SK-N-SH (cell line): ENCODE results near the gene DCAF8.

Experiments used
- ELF1 ChIP-seq: IDR thresholded peaks from 2 replicates; pipeline ENCODE4 v1.4.0; 2012
- EP300 ChIP-seq, 2 experiments: IDR thresholded peaks; 2 replicates each; pipeline versions ENCODE4 v1.4.0 to v1.6.1; 2012; ENCODE audit warnings: borderline replicate concordance in 1 of 2, low read depth in 1 of 2, low read length in 1 of 2
- EZH2phosphoT487 ChIP-seq: fragments of 200-600 bp; sonication (generic); IDR thresholded peaks from 2 replicates; pipeline ENCODE4 v1.6.1; 2017; ENCODE audit warnings: low read depth, mixed run types, mild to moderate bottlenecking, antibody characterized with exemption, moderate library complexity, borderline replicate concordance
- FOXM1 ChIP-seq: IDR thresholded peaks from 2 replicates; pipeline ENCODE4 v1.4.0; 2012; ENCODE audit warnings: low read depth, mild to moderate bottlenecking
- POLR2AphosphoS5 ChIP-seq: IDR thresholded peaks from 2 replicates; pipeline ENCODE4 v1.6.1; 2012; ENCODE audit warnings: low read depth, low read length
- RAD21 ChIP-seq: IDR thresholded peaks from 2 replicates; pipeline ENCODE4 v1.6.1; 2012; ENCODE audit warnings: mild to moderate bottlenecking, low read length
- RCOR1 ChIP-seq: fragments of 150-350 bp; IDR thresholded peaks from 2 replicates; pipeline ENCODE4 v1.6.1; 2017; ENCODE audit warnings: antibody characterized with exemption, low read length
- TAF1 ChIP-seq: IDR thresholded peaks from 2 replicates; pipeline ENCODE4 v1.6.1; 2012; ENCODE audit warnings: low read depth, mild to moderate bottlenecking, low read length, moderate library complexity, borderline replicate concordance
- TF ChIP-seq, protein P1 (sequence below): fragments of 200-600 bp; sonication (generic); IDR thresholded peaks from 2 replicates; pipeline ENCODE4 v1.6.1; 2017; ENCODE audit warnings: antibody characterized with exemption, mild to moderate bottlenecking, moderate library complexity
- TF ChIP-seq, protein P2 (sequence below): IDR thresholded peaks from 2 replicates; pipeline ENCODE4 v1.4.0; 2012; ENCODE audit warnings: low read depth
- TF ChIP-seq, protein P3 (sequence below): IDR thresholded peaks from 2 replicates; pipeline ENCODE4 v1.6.1; 2012; ENCODE audit warnings: mild to moderate bottlenecking, low read depth, low read length, moderate library complexity
- TF ChIP-seq, protein P4 (sequence below): fragments of 150-350 bp; IDR thresholded peaks from 2 replicates; pipeline ENCODE4 v1.6.1; 2016; ENCODE audit warnings: mild to moderate bottlenecking, low read depth, low read length

DNA sequence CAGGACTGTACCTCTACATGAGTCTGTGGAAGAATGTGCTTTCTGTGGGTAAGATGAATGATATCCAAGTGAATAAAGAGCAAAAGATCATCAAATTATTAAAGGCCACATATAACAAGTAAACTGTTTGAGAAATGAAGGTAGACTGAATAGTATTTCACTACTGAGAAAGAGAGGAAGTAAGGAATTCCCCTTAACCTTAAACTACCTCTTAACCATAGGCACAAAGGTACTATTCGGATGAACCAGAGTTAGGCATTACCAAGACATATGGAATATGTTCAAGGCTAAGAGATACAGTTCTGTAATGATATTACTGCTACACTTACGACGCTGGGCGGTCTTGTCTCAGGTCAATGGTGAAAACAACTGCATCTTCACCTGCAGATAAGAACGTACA, 25.5 kb downstream of the DCAF8 start:
- TF ChIP-seq, protein P1, sequence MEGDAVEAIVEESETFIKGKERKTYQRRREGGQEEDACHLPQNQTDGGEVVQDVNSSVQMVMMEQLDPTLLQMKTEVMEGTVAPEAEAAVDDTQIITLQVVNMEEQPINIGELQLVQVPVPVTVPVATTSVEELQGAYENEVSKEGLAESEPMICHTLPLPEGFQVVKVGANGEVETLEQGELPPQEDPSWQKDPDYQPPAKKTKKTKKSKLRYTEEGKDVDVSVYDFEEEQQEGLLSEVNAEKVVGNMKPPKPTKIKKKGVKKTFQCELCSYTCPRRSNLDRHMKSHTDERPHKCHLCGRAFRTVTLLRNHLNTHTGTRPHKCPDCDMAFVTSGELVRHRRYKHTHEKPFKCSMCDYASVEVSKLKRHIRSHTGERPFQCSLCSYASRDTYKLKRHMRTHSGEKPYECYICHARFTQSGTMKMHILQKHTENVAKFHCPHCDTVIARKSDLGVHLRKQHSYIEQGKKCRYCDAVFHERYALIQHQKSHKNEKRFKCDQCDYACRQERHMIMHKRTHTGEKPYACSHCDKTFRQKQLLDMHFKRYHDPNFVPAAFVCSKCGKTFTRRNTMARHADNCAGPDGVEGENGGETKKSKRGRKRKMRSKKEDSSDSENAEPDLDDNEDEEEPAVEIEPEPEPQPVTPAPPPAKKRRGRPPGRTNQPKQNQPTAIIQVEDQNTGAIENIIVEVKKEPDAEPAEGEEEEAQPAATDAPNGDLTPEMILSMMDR = no peak
- TF ChIP-seq, protein P2, sequence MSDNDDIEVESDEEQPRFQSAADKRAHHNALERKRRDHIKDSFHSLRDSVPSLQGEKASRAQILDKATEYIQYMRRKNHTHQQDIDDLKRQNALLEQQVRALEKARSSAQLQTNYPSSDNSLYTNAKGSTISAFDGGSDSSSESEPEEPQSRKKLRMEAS = no peak
- TF ChIP-seq POLR2AphosphoS5 = no peak
- TF ChIP-seq EZH2phosphoT487 = no peak
- TF ChIP-seq FOXM1 = no peak
- TF ChIP-seq, protein P3, sequence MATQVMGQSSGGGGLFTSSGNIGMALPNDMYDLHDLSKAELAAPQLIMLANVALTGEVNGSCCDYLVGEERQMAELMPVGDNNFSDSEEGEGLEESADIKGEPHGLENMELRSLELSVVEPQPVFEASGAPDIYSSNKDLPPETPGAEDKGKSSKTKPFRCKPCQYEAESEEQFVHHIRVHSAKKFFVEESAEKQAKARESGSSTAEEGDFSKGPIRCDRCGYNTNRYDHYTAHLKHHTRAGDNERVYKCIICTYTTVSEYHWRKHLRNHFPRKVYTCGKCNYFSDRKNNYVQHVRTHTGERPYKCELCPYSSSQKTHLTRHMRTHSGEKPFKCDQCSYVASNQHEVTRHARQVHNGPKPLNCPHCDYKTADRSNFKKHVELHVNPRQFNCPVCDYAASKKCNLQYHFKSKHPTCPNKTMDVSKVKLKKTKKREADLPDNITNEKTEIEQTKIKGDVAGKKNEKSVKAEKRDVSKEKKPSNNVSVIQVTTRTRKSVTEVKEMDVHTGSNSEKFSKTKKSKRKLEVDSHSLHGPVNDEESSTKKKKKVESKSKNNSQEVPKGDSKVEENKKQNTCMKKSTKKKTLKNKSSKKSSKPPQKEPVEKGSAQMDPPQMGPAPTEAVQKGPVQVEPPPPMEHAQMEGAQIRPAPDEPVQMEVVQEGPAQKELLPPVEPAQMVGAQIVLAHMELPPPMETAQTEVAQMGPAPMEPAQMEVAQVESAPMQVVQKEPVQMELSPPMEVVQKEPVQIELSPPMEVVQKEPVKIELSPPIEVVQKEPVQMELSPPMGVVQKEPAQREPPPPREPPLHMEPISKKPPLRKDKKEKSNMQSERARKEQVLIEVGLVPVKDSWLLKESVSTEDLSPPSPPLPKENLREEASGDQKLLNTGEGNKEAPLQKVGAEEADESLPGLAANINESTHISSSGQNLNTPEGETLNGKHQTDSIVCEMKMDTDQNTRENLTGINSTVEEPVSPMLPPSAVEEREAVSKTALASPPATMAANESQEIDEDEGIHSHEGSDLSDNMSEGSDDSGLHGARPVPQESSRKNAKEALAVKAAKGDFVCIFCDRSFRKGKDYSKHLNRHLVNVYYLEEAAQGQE = no peak
- TF ChIP-seq RCOR1 = no peak
- no peak for TF ChIP-seq RAD21
- no peak for TF ChIP-seq EP300 (IDR thresholded peaks at IDR 0.05; ENCODE audit: borderline replicate concordance in 1 of 2, low read depth in 1 of 2, low read length in 1 of 2)
- TF ChIP-seq, protein P4, sequence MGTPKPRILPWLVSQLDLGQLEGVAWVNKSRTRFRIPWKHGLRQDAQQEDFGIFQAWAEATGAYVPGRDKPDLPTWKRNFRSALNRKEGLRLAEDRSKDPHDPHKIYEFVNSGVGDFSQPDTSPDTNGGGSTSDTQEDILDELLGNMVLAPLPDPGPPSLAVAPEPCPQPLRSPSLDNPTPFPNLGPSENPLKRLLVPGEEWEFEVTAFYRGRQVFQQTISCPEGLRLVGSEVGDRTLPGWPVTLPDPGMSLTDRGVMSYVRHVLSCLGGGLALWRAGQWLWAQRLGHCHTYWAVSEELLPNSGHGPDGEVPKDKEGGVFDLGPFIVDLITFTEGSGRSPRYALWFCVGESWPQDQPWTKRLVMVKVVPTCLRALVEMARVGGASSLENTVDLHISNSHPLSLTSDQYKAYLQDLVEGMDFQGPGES = no peak
- TF ChIP-seq TAF1 = no peak
- no peak for TF ChIP-seq ELF1
